Left lobe of liver (tissue), 2 donors: Measurements from ENCODE around the gene ZDHHC14. TPM values are rescaled to one million over a fixed set of nuclear protein-coding genes. Genes with fewer than 3 reads are reported as not detected.

Experiments used
- ATAC-seq: fragments of 200-7000 bp; cut with Tn5 transposase; one replicate; pipeline ENCODE4 v1.9.1; 2020; ENCODE audit warnings: mild to moderate bottlenecking, moderate library complexity
- DNase-seq: peaks from one replicate; pipeline ENCODE4 v3.0.0-alpha.2; 2020; ENCODE audit warnings: low spot score
- total RNA-seq: library from RNA; stranded (reverse); gene quantifications from one replicate; pipeline ENCODE4 v1.2.1, GENCODE V29; 2021
- donor health status: DM: no; HTN: no; CAD: no; lungs with moderate emphysema.
- donor health status: DM: no; HTN: yes; CAD: no.

ZDHHC14 gene
- total RNA-seq, 1 donor from 2014 or later: 13.7 TPM

DNA sequence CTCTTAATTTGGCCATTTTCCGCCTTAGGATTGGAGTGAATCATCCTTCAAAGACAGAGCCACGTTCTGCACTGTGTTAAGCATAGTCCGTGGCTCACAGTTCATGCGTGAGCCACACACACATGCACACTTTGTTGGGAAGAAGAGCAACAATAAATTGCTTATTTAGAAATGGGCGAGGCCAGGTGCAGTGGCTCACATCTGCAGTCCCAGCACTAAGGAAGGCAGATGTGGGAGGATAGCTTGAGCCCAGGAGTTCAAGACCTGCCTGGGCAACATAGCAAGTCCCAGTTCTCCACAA lies 131.3 kb downstream of the ZDHHC14 start:
- ATAC-seq (no peak), DNase-seq (no peak)

- ATAC-seq: peak; percentile 65
- no peak for DNase-seq
Observed at GRCh38 chr6:157513004-157513603, 132.1 kb downstream of the ZDHHC14 start.

DNA sequence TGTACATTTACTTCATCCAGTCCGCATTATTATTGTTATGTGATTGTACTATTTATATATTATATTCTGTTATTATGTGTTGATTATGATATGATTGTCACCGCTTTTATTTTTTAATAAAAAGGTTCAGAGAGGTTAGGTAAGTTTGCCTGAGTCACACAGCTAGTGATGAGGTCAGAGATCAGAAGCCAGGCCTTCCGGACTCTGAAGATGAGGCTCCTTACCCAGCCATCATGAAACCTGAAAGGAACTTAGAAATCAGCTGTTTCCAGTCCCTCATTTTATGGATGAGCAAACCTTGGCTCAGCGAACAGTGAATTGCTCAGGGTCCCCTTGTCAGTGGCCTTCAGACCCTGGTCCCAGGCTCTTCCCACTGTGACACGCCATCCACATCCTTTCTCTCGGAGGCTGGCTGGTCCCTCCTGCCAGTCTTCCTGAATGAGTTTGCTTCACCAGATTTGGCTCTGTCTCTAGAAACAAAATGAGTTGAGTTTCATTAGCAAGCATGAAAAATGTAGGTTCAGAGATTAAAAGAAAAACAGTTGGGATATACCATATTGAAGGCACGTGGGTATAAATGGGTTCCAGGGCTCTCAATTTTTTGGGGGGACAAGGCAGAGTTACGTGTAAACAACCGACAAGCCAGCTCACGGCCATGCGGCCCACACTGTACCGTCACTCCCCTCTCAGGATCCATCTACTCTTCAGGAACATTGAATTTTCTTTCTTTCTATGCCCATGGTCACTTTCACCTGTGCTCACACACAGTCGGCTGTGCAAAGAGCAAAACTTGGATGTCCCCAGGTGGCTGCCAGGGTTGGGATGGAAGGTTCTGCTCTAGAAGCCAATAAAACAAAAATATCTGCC lies 132.9 kb downstream of the ZDHHC14 start:
- DNase-seq (no peak), ATAC-seq (no peak)

DNA sequence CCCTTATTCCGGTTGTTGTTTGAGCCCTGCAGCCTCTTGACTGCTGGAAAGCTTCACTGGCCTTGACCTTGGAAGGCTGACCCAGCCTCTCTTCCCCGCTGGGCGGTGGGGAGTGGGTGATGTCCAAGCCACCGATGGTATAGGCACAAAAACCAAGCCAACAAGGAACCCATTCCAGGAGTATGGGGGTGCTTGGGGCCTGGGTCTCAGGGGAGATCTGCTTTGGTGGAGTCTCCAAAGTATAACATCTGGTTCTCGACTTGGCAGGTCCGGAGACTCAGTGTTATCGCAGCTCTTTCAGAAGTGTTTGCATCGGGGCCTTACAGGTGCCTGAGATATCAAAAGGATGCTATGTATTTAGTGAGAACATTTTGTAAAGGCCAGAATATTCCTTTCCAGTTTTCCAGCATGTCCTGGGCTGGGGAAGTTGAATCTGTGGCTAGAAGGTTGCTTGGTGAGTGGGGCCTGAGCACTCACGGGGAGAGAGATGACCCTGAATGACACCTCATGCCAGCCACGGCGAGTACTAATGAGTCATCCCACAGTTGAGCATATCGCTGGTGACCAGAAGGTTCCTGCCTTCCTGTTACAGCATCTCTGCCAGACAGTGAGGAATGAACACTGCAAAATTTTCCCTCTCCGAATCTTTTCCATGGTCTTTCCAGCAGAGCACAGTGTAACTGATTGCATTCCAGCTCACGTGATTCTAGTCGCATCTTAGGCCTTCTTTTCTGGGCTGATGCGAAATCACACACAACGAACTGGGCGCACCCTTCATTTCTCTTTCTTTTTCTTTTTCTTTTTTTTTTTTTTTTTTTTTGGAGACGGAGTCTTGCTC lies 133.9 kb downstream of the ZDHHC14 start:
- no peak for DNase-seq
- peak; percentile 16 for ATAC-seq

DNA sequence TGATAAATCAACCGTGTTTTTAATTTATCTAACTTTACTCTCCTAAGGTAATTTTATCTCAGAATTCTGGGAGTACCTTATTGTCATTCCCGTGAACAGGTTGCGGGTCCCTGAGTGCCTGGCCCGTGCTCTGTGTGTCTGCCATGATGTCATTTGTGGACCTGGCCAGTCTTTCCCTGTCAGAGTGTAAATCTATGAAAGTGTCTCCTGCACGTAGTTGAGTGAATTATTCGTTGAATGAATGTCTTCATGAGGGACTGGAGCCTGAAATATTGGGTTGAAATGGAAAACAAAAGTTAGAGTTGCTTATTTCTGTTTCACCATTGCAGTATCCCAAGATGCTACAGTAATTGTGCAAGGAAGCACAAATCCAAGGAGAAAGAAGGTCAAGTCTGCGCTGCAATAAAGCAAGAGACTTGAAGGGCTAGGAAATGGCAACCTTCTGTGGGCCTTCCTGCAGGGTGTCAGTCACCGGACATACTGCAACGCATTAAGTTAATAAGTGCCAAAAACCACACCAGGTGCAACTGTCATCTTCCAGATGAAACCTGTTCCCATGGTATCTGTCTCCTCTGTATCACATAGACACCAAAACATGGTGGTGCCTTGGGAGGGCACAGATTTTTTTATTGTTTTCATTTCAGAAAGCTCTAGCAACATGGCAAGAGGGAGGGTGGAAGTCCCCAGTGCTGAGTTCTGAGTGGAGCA lies 135.5 kb downstream of the ZDHHC14 start:
- ATAC-seq (no peak), DNase-seq (no peak)

DNA sequence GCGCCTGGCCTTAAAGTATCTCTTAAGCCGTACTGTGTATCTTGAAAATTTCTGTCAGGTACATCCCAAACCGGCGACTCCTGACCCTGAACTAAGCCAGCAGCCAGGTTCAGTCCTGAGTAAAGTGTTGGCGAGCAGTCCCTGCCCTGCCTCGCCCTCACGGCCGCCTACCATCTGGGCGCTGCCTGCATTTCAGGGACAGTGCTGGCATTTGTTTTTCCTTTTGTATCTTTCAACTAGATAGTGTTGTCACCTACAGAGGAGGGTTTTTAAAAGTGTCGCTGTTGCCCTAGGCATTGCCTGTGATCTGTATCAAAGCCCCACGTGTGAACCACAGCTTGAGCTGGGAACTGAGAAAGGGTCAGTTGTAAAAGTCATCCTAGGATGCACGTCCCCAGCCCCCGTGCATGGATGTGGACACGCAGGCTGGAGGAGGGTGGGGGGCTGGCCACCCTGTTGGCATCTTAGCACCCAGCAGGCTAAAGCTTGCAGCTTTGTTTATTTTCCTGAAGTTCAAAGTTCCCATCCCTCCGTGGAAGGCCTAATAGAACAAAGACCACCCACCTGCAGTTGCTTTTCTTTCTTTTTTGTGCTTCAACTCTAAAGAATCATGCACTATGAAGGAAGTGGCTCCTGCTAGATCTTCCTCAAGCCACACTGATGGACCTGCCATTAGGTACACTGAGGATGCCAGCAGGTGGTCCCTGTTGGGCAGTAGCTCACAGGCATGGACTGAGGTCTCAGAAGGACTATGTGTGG lies 136.8 kb downstream of the ZDHHC14 start:
- peak; percentile 73 for ATAC-seq
- DNase-seq: no peak

DNA sequence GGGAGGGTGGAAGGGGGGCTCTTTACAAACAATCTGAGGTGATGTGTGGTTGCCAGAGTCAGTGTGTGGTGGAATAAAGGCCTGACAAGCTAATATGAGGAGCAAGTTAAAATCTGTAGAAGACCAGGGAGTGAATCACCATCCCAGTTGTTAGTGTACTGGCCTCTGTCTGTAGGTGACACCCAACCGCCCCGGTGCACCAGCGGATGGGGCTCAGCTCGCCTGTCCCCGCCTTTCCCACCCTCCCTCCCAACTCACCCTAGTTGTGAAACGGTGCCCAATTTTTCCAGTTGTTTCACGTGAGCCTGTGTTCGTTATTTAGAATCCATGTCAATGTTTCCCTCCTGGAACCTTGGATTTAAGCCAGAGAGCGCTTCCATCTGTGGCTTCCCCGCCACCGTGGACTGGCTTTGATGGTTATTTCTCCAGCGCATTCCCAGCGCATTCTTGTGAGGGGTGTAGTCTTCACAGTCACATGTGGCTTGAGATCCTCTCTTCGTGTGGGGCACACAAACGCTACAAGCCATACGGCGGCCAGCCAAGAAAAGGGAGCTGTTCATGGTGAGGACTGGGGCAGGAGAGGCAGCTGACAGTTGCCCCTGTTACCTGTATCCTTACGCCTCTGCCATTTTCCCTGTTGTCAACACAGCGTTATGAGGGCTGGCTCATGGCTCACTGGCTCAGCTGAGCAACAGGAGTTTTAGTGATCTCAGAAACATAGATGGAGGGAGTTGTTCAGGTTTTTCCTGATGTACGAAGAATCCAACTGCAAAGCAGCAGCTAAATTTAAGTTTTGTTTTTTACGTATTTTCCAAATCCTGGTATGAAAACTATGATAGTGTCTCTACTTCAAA lies 137.6 kb downstream of the ZDHHC14 start:
- ATAC-seq: no peak
- DNase-seq: no peak

- no peak for DNase-seq
- ATAC-seq: no peak
Observed at GRCh38 chr6:157519255-157520116, 138.5 kb downstream of the ZDHHC14 start.

DNA sequence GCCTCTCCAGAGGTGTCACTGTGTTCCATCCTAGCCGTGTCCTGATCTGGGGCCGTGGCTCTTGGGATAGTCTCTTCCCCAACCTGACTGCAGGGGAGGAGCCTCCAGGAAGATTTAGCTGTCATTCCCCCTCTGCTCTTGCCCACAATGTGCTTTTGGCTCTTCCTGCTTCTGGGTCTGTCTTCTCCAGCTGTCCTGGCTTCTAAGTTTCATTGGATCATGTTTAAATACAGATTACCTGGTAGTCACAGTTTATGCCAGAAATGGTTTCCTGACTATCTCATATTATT lies 139.1 kb downstream of the ZDHHC14 start:
- DNase-seq: no peak
- ATAC-seq: no peak

DNA sequence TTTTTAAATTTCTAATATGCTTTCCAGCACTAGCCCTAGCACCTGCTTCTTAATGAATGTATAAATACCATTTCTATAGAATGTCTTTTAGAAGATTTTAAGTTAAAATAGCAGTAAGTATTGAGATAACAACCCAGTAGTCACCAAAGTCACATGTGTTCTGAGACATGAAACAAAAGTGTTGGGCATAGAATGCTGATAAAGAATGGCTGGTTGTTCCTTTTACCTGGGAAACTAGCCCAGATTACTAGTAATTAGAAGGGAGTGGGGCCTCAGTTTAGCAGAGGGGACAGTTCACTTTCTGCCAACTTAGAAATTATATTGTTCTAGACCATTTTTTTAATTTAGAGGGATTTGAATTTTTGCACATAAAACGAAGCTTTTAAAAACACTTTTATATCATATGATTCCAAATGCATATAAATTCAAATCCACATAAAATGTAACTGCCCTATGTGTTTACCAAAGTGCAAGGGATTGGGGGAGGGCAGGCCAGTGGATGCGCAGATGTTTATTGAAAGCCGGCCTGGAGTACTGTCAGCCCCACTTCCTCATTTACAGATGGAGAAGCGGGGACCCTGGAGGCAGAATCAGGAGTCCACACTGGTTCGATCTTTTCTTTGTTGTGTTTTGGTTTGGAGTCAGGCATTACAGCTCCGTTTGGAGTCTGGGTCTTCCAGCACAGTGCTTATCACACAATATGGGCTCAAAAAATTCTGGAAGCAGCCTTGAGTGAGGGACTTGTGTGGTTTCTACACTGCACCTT lies 139.8 kb downstream of the ZDHHC14 start:
- DNase-seq (no peak), ATAC-seq (no peak)

DNA sequence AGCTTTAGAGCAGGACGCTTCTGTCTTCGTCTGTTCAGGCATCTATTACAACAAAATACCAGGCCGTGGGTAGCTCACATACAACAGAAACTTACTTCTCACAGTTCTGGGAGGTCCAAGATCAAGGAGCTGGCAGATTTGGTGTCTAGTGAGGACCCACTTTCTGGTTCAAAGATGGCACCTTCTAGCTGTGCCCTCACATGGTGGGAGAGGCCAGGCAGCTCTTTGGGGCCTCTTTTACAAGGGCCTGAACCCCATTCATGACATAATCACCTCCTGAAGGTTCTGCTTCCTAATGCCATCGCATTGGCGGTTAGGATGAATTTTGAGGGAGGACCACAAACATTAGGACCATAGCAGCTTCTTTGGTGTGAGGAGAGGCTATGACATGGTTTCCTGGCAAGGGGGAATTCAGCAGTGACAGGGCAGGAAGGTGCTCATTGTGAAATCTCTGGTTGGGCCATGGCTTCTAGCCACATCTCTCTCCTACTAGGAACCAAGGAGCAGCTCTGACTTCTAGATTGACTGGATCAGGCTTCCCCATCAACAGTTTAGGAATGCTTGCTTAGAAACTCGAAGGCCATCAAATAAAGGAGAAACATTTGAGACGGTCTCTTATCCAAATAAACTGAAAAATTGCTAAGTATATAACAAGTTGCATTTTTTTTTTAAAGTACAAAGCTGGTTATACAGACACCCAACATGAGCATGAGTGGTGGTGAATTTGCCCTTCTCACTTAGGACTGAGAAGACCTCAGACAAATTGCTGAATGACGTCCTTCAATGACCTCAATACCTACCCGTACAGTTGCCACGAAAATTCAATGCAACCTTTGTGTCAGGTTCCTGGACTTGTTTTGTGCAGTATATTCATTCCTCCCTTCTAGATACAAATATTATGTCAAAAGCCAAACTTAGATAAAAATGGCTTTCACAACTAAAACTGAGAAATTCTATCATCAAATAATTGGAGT lies 140.7 kb downstream of the ZDHHC14 start:
- ATAC-seq (peak; percentile 73), DNase-seq (no peak)

GRCh38 chr6:157522472-157522871 lies 141.5 kb downstream of the ZDHHC14 start:
- no peak for DNase-seq
- ATAC-seq: no peak

- ATAC-seq: no peak
- no peak for DNase-seq
Observed at GRCh38 chr6:157524735-157525134, 143.7 kb downstream of the ZDHHC14 start.

GRCh38 chr6:157525292-157525889 lies 144.4 kb downstream of the ZDHHC14 start:
- DNase-seq (no peak), ATAC-seq (no peak)

DNA sequence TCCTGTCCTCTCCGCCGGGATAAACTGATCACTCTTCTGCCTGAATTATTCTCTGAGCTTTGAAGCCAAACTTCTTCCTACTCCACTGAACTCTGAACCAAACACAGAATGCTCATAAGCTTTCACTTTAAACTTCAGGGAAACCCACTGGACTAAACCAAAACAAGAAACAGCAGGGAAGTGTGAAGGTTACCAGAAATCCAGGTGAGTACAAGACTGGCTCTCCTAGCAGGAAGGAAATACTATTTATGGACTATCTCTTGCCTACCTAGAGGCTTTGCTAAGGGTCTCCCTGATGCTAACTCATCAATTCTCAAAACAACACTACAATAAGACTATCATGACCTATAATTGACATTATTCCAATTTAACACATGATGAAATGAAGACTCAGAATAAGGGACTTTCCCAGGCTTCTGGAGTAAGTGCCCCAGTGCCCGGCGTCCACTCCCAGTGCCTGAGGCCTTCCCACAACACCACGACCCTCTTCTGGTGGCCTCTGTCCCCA lies 145.0 kb downstream of the ZDHHC14 start:
- DNase-seq: no peak
- ATAC-seq: peak; percentile 49

- DNase-seq (peak; percentile 65), ATAC-seq (peak; percentile 40)
Observed at GRCh38 chr6:157527471-157527907, 146.5 kb downstream of the ZDHHC14 start.
